Activated CD4-positive, alpha-beta T cell treated with anti-CD3 and anti-CD28 coated beads, Interleukin-2, amount 10 ng/mL, durations not matched to agents 24 days and 14 days (primary cell): ENCODE results near the gene RNU6-9. TPM values are rescaled to one million over a fixed set of nuclear protein-coding genes. Genes with fewer than 3 reads are reported as not detected.
"Not testable (repeated sequence)": the region's sequence is repeated elsewhere in the genome, so short reads cannot be mapped to it uniquely, and the experiment has no call there.

Source experiments
- DNase-seq: peaks from one replicate; pipeline ENCODE4 v3.0.0; 2022
- H3K27ac Mint-ChIP-seq: one replicate; pipeline ENCODE4 v1.8.0; 2022; ENCODE audit warnings: mild to moderate bottlenecking, mixed read lengths
- H3K27me3 Mint-ChIP-seq: one replicate; pipeline ENCODE4 v1.8.0; 2022; ENCODE audit warnings: mixed read lengths
- H3K36me3 Mint-ChIP-seq: one replicate; pipeline ENCODE4 v1.8.0; 2022; ENCODE audit warnings: low read depth, mild to moderate bottlenecking, mixed read lengths
- H3K4me1 Mint-ChIP-seq: one replicate; pipeline ENCODE4 v1.8.0; 2021; ENCODE audit warnings: mixed read lengths
- H3K4me3 Mint-ChIP-seq: one replicate; pipeline ENCODE4 v1.8.0; 2022; ENCODE audit warnings: mild to moderate bottlenecking, moderate library complexity, mixed read lengths
- H3K9me3 Mint-ChIP-seq: one replicate; pipeline ENCODE4 v1.8.0; 2021; ENCODE audit warnings: mixed read lengths
- intact Hi-C: fragments of 100-400 bp; cut with micrococcal nuclease; formaldehyde crosslinking; loops from one replicate; pipeline ENCODE4 v1.15.1; 2023
- total RNA-seq: library from RNA; stranded (reverse); gene quantifications from 2 replicates; pipeline ENCODE4 v1.2.3, GENCODE V29; 2022

RNU6-9 gene
- total RNA-seq, 1 donor from 2014 or later = not detected

GRCh38 chr19:891421-892200 is 1.7 kb upstream of the RNU6-9 start:
- H3K9me3 Mint-ChIP-seq, H3K27me3 Mint-ChIP-seq, intact Hi-C loops, DNase-seq: not testable (repeated sequence)
- H3K36me3 Mint-ChIP-seq = peaks cover 16% of the 10 kb centered on the region
- H3K4me3 Mint-ChIP-seq = peak overlapping the region; percentile 90
- H3K4me1 Mint-ChIP-seq = peaks cover 17% of the 10 kb centered on the region
- H3K27ac Mint-ChIP-seq = peak overlapping the region; percentile 87

- H3K27me3 Mint-ChIP-seq = no peaks in the 10 kb centered on the region
- H3K4me1 Mint-ChIP-seq = peaks cover 17% of the 10 kb centered on the region
- no peaks in the 10 kb centered on the region for H3K9me3 Mint-ChIP-seq
- peak; percentile 73 for DNase-seq
- H3K4me3 Mint-ChIP-seq = peak overlapping the region; percentile 90
- H3K27ac Mint-ChIP-seq = peak overlapping the region; percentile 87
- intact Hi-C loops = no loop called here
- peaks cover 18% of the 10 kb centered on the region for H3K36me3 Mint-ChIP-seq
Observed at GRCh38 chr19:892243-892893, 916 bp upstream of the RNU6-9 start.

- peaks cover 24% of the 10 kb centered on the region for H3K36me3 Mint-ChIP-seq
- no peak overlapping the region for H3K27ac Mint-ChIP-seq
- no peaks in the 10 kb centered on the region for H3K27me3 Mint-ChIP-seq
Observed at GRCh38 chr19:896434-896833, 3.1 kb downstream of the RNU6-9 start.

GRCh38 chr19:896999-897398 is 3.7 kb downstream of the RNU6-9 start:
- Mint-ChIP-seq H3K27me3 (no peaks in the 10 kb centered on the region), H3K36me3 (peaks cover 24% of the 10 kb centered on the region), H3K4me1 (peaks cover 15% of the 10 kb centered on the region), H3K9me3 (no peaks in the 10 kb centered on the region), H3K4me3 (no peak overlapping the region), H3K27ac (no peak overlapping the region)
- intact Hi-C loops = no loop called here
- no peak for DNase-seq

More at GRCh38 chr19:896434-896833, 3.1 kb downstream of the RNU6-9 start:
- no peaks in the 10 kb centered on the region for H3K9me3 Mint-ChIP-seq
- H3K4me1 Mint-ChIP-seq = peaks cover 15% of the 10 kb centered on the region
- H3K4me3 Mint-ChIP-seq = no peak overlapping the region
- intact Hi-C loops = no loop called here
- no peak for DNase-seq

GRCh38 chr19:897442-898039 is 4.3 kb downstream of the RNU6-9 start:
- Mint-ChIP-seq H3K27me3 (no peaks in the 10 kb centered on the region), H3K4me3 (no peak overlapping the region), H3K36me3 (peaks cover 24% of the 10 kb centered on the region)

GRCh38 chr19:898663-899062 is 5.4 kb downstream of the RNU6-9 start:
- Mint-ChIP-seq H3K27me3 (no peaks in the 10 kb centered on the region), H3K36me3 (peaks cover 21% of the 10 kb centered on the region), H3K4me1 (peaks cover 6% of the 10 kb centered on the region), H3K4me3 (no peak overlapping the region), H3K27ac (no peak overlapping the region), H3K9me3 (no peaks in the 10 kb centered on the region)
- intact Hi-C loops = no loop called here
- DNase-seq = no peak

More at GRCh38 chr19:897442-898039, 4.3 kb downstream of the RNU6-9 start:
- no peak overlapping the region for H3K27ac Mint-ChIP-seq
- DNase-seq = no peak
- peaks cover 13% of the 10 kb centered on the region for H3K4me1 Mint-ChIP-seq
- no peaks in the 10 kb centered on the region for H3K9me3 Mint-ChIP-seq
- intact Hi-C loops = no loop called here

GRCh38 chr19:899336-900042 is 6.2 kb downstream of the RNU6-9 start:
- peaks cover 7% of the 10 kb centered on the region for H3K4me1 Mint-ChIP-seq
- no peak overlapping the region for H3K27ac Mint-ChIP-seq
- no peak overlapping the region for H3K4me3 Mint-ChIP-seq
- peaks cover 26% of the 10 kb centered on the region for H3K36me3 Mint-ChIP-seq
- intact Hi-C loops = no loop called here
- DNase-seq = no peak
- H3K9me3 Mint-ChIP-seq = no peaks in the 10 kb centered on the region
- H3K27me3 Mint-ChIP-seq = no peaks in the 10 kb centered on the region

- DNase-seq = peak; percentile 65
- H3K27ac Mint-ChIP-seq = no peak overlapping the region
- H3K4me3 Mint-ChIP-seq = no peak overlapping the region
- peaks cover 27% of the 10 kb centered on the region for H3K36me3 Mint-ChIP-seq
- peaks cover 8% of the 10 kb centered on the region for H3K4me1 Mint-ChIP-seq
- H3K9me3 Mint-ChIP-seq = no peaks in the 10 kb centered on the region
- no peaks in the 10 kb centered on the region for H3K27me3 Mint-ChIP-seq
- intact Hi-C loops = no loop called here
Observed at GRCh38 chr19:900043-900301, 6.7 kb downstream of the RNU6-9 start.

- Mint-ChIP-seq H3K36me3 (peaks cover 27% of the 10 kb centered on the region), H3K4me3 (no peak overlapping the region), H3K27ac (no peak overlapping the region), H3K9me3 (no peaks in the 10 kb centered on the region), H3K4me1 (peaks cover 6% of the 10 kb centered on the region), H3K27me3 (no peaks in the 10 kb centered on the region)
- peak; percentile 81 for DNase-seq
- intact Hi-C loops = no loop called here
Observed at GRCh38 chr19:900302-901111, 7.2 kb downstream of the RNU6-9 start.

GRCh38 chr19:901216-902092 is 8.2 kb downstream of the RNU6-9 start:
- Mint-ChIP-seq H3K4me1 (peaks cover 7% of the 10 kb centered on the region), H3K36me3 (peaks cover 26% of the 10 kb centered on the region), H3K9me3 (no peaks in the 10 kb centered on the region), H3K27ac (no peak overlapping the region), H3K27me3 (no peaks in the 10 kb centered on the region), H3K4me3 (no peak overlapping the region)
- no peak for DNase-seq
- intact Hi-C loops = no loop called here

GRCh38 chr19:902093-902370 is 8.7 kb downstream of the RNU6-9 start:
- intact Hi-C loops = no loop called here
- H3K27ac Mint-ChIP-seq = no peak overlapping the region
- DNase-seq = no peak
- no peaks in the 10 kb centered on the region for H3K9me3 Mint-ChIP-seq
- peaks cover 22% of the 10 kb centered on the region for H3K36me3 Mint-ChIP-seq
- no peaks in the 10 kb centered on the region for H3K27me3 Mint-ChIP-seq
- peaks cover 13% of the 10 kb centered on the region for H3K4me1 Mint-ChIP-seq
- no peak overlapping the region for H3K4me3 Mint-ChIP-seq

- intact Hi-C loops = no loop called here
- no peak overlapping the region for H3K27ac Mint-ChIP-seq
- H3K9me3 Mint-ChIP-seq = no peaks in the 10 kb centered on the region
- peaks cover 21% of the 10 kb centered on the region for H3K36me3 Mint-ChIP-seq
- no peaks in the 10 kb centered on the region for H3K27me3 Mint-ChIP-seq
- H3K4me3 Mint-ChIP-seq = no peak overlapping the region
- no peak for DNase-seq
- peaks cover 19% of the 10 kb centered on the region for H3K4me1 Mint-ChIP-seq
Observed at GRCh38 chr19:902446-903226, 9.4 kb downstream of the RNU6-9 start.
